ENCODE data around the gene HINFP.

HINFP gene

GRCh38 chr11:119145551-119145950 is 24.2 kb downstream of the HINFP start:
- Histone ChIP-seq H3K27me3 (ENCODE audit: insufficient read depth, low read length) (peaks cover 31% of the 10 kb centered on the region), H3K4me1 (ENCODE audit: insufficient read depth, low read length) (peaks cover 10% of the 10 kb centered on the region), H3K9me3 (ENCODE audit: low read length) (no peaks in the 10 kb centered on the region), H3K36me3 (ENCODE audit: insufficient read depth, low read length) (no peaks in the 10 kb centered on the region), H2AFZ (ENCODE audit: low read depth, low read length) (no peak overlapping the region), H3K4me3 (ENCODE audit: low read length) (no peak overlapping the region)

GRCh38 chr11:119147604-119148333 is 26.4 kb downstream of the HINFP start:
- no peak overlapping the region for H3K4me3 ChIP-seq (ENCODE audit: low read length)
- H3K4me1 ChIP-seq (ENCODE audit: insufficient read depth, low read length), result peaks cover 10% of the 10 kb centered on the region
- H3K27me3 ChIP-seq (ENCODE audit: insufficient read depth, low read length), result peaks cover 49% of the 10 kb centered on the region

GRCh38 chr11:119148720-119149017 is 27.3 kb downstream of the HINFP start:
- Histone ChIP-seq H3K27me3 (ENCODE audit: insufficient read depth, low read length) (peaks cover 52% of the 10 kb centered on the region), H3K9me3 (ENCODE audit: low read length) (no peaks in the 10 kb centered on the region), H3K4me1 (ENCODE audit: insufficient read depth, low read length) (peaks cover 10% of the 10 kb centered on the region), H3K36me3 (ENCODE audit: insufficient read depth, low read length) (no peaks in the 10 kb centered on the region), H3K4me3 (ENCODE audit: low read length) (peak overlapping the region; percentile 47), H2AFZ (ENCODE audit: low read depth, low read length) (peak overlapping the region; percentile 63)

More at GRCh38 chr11:119147604-119148333, 26.4 kb downstream of the HINFP start:
- no peak overlapping the region for H2AFZ ChIP-seq (ENCODE audit: low read depth, low read length)
- no peaks in the 10 kb centered on the region for H3K36me3 ChIP-seq (ENCODE audit: insufficient read depth, low read length)
- no peaks in the 10 kb centered on the region for H3K9me3 ChIP-seq (ENCODE audit: low read length)

- H3K36me3 ChIP-seq (ENCODE audit: insufficient read depth, low read length), result no peaks in the 10 kb centered on the region
- peak within 1 kb of the TSS; percentile 63 for H2AFZ ChIP-seq (ENCODE audit: low read depth, low read length)
- peak within 1 kb of the TSS; percentile 47 for H3K4me3 ChIP-seq (ENCODE audit: low read length)
- peaks cover 52% of the 10 kb centered on the region for H3K27me3 ChIP-seq (ENCODE audit: insufficient read depth, low read length)
- H3K9me3 ChIP-seq (ENCODE audit: low read length), result no peaks in the 10 kb centered on the region
- H3K4me1 ChIP-seq (ENCODE audit: insufficient read depth, low read length), result peaks cover 10% of the 10 kb centered on the region
Observed at GRCh38 chr11:119149018-119149785, 27.8 kb downstream of the HINFP start, which contains the start of gene ABCG4. TSS of gene ABCG4 (plus strand) at chr11:119149052. CDS start at chr11:119149966, 914 bp downstream.

- H3K36me3 ChIP-seq (ENCODE audit: insufficient read depth, low read length), result no peaks in the 10 kb centered on the region
- H3K4me1 ChIP-seq (ENCODE audit: insufficient read depth, low read length), result peaks cover 10% of the 10 kb centered on the region
- no peaks in the 10 kb centered on the region for H3K9me3 ChIP-seq (ENCODE audit: low read length)
- peaks cover 55% of the 10 kb centered on the region for H3K27me3 ChIP-seq (ENCODE audit: insufficient read depth, low read length)
- H3K4me3 ChIP-seq (ENCODE audit: low read length), result peak overlapping the region; percentile 47
- peak overlapping the region; percentile 63 for H2AFZ ChIP-seq (ENCODE audit: low read depth, low read length)
Observed at GRCh38 chr11:119149786-119150275, 28.5 kb downstream of the HINFP start.

- no peak overlapping the region for H2AFZ ChIP-seq (ENCODE audit: low read depth, low read length)
- no peaks in the 10 kb centered on the region for H3K36me3 ChIP-seq (ENCODE audit: insufficient read depth, low read length)
- H3K27me3 ChIP-seq (ENCODE audit: insufficient read depth, low read length), result peaks cover 57% of the 10 kb centered on the region
- H3K4me1 ChIP-seq (ENCODE audit: insufficient read depth, low read length), result peaks cover 10% of the 10 kb centered on the region
- no peak overlapping the region for H3K4me3 ChIP-seq (ENCODE audit: low read length)
- H3K9me3 ChIP-seq (ENCODE audit: low read length), result no peaks in the 10 kb centered on the region
Observed at GRCh38 chr11:119152043-119152442, 30.7 kb downstream of the HINFP start.

GRCh38 chr11:119152604-119153003 is 31.2 kb downstream of the HINFP start:
- peaks cover 10% of the 10 kb centered on the region for H3K4me1 ChIP-seq (ENCODE audit: insufficient read depth, low read length)
- H3K4me3 ChIP-seq (ENCODE audit: low read length), result no peak overlapping the region
- peaks cover 57% of the 10 kb centered on the region for H3K27me3 ChIP-seq (ENCODE audit: insufficient read depth, low read length)
- no peak overlapping the region for H2AFZ ChIP-seq (ENCODE audit: low read depth, low read length)
- H3K9me3 ChIP-seq (ENCODE audit: low read length), result no peaks in the 10 kb centered on the region
- no peaks in the 10 kb centered on the region for H3K36me3 ChIP-seq (ENCODE audit: insufficient read depth, low read length)

- peaks cover 10% of the 10 kb centered on the region for H3K4me1 ChIP-seq (ENCODE audit: insufficient read depth, low read length)
- H3K27me3 ChIP-seq (ENCODE audit: insufficient read depth, low read length), result peaks cover 53% of the 10 kb centered on the region
- H3K9me3 ChIP-seq (ENCODE audit: low read length), result no peaks in the 10 kb centered on the region
- no peaks in the 10 kb centered on the region for H3K36me3 ChIP-seq (ENCODE audit: insufficient read depth, low read length)
- H3K4me3 ChIP-seq (ENCODE audit: low read length), result no peak overlapping the region
- no peak overlapping the region for H2AFZ ChIP-seq (ENCODE audit: low read depth, low read length)
Observed at GRCh38 chr11:119153049-119153818, 31.9 kb downstream of the HINFP start.

- H3K36me3 ChIP-seq (ENCODE audit: insufficient read depth, low read length), result no peaks in the 10 kb centered on the region
- no peaks in the 10 kb centered on the region for H3K9me3 ChIP-seq (ENCODE audit: low read length)
- peaks cover 49% of the 10 kb centered on the region for H3K27me3 ChIP-seq (ENCODE audit: insufficient read depth, low read length)
- H3K4me1 ChIP-seq (ENCODE audit: insufficient read depth, low read length), result peaks cover 9% of the 10 kb centered on the region
- H3K4me3 ChIP-seq (ENCODE audit: low read length), result no peak overlapping the region
- no peak overlapping the region for H2AFZ ChIP-seq (ENCODE audit: low read depth, low read length)
Observed at GRCh38 chr11:119154178-119154577, 32.8 kb downstream of the HINFP start.

GRCh38 chr11:119155733-119156492 is 34.5 kb downstream of the HINFP start:
- Histone ChIP-seq H2AFZ (ENCODE audit: low read depth, low read length) (no peak overlapping the region), H3K27me3 (ENCODE audit: insufficient read depth, low read length) (peaks cover 45% of the 10 kb centered on the region), H3K4me3 (ENCODE audit: low read length) (no peak overlapping the region), H3K4me1 (ENCODE audit: insufficient read depth, low read length) (no peaks in the 10 kb centered on the region), H3K9me3 (ENCODE audit: low read length) (no peaks in the 10 kb centered on the region), H3K36me3 (ENCODE audit: insufficient read depth, low read length) (no peaks in the 10 kb centered on the region)

GRCh38 chr11:119156496-119156895 is 35.1 kb downstream of the HINFP start:
- Histone ChIP-seq H3K27me3 (ENCODE audit: insufficient read depth, low read length) (peaks cover 42% of the 10 kb centered on the region), H3K4me3 (ENCODE audit: low read length) (no peak overlapping the region)

GRCh38 chr11:119157063-119157462 is 35.7 kb downstream of the HINFP start:
- H3K4me1 ChIP-seq (ENCODE audit: insufficient read depth, low read length), result no peaks in the 10 kb centered on the region
- no peak overlapping the region for H2AFZ ChIP-seq (ENCODE audit: low read depth, low read length)
- no peaks in the 10 kb centered on the region for H3K9me3 ChIP-seq (ENCODE audit: low read length)
- no peak overlapping the region for H3K4me3 ChIP-seq (ENCODE audit: low read length)
- H3K36me3 ChIP-seq (ENCODE audit: insufficient read depth, low read length), result no peaks in the 10 kb centered on the region
- H3K27me3 ChIP-seq (ENCODE audit: insufficient read depth, low read length), result peaks cover 40% of the 10 kb centered on the region

More at GRCh38 chr11:119156496-119156895, 35.1 kb downstream of the HINFP start:
- H3K36me3 ChIP-seq (ENCODE audit: insufficient read depth, low read length), result no peaks in the 10 kb centered on the region
- no peak overlapping the region for H2AFZ ChIP-seq (ENCODE audit: low read depth, low read length)
- H3K9me3 ChIP-seq (ENCODE audit: low read length), result no peaks in the 10 kb centered on the region
- H3K4me1 ChIP-seq (ENCODE audit: insufficient read depth, low read length), result no peaks in the 10 kb centered on the region

Measured in neuron (in vitro differentiated cells).